ENCODE measurements around the gene ATP13A1. TPM values are rescaled to one million over a fixed set of nuclear protein-coding genes. Genes with fewer than 3 reads are reported as not detected.

The ATP13A1 gene
- total RNA-seq = 100 to 1,000 TPM in 1 of 4 donors, 10 to 100 TPM in 3; 65.6 to 142 (median 92.3) TPM

- Histone ChIP-seq H3K27me3 (no peaks in the 10 kb centered on the region), H3K27ac (peak within 1 kb of the TSS; percentile 70 to 95 (median 90)), H3K4me3 (peak within 1 kb of the TSS; percentile 78 to 98), H3K4me1 (peaks cover 0 to 38% (median 18%) of the 10 kb centered on the region in 3 donors), H3K36me3 (peaks cover 0 to 32% of the 10 kb centered on the region in 2 donors), H3K9me3 (no peaks in the 10 kb centered on the region)
- TF ChIP-seq POLR2AphosphoS5 (IDR thresholded peaks at IDR 0.05) (peak; percentile 82), EP300 (IDR thresholded peaks at IDR 0.05) (no peak), POLR2A (IDR thresholded peaks at IDR 0.05) (peak; percentile 9 to 55), CTCF (IDR thresholded peaks at IDR 0.05) (peak in 3 of 4 experiments; percentile 26 to 43 (median 41))
- WGBS, 2 donors (ENCODE audit: low coverage in 1 of 2) = no CpG with 5 or more reads among the region's 85 CpGs
- ATAC-seq = peak; percentile 98
These were observed at the start of gene ATP13A1 for GRCh38 chr19:19663256-19664120. TSS of gene ATP13A1 (minus strand) at chr19:19663676. CDS start at chr19:19663666, 10 bp downstream.

GRCh38 chr19:19711934-19712828, 48.7 kb upstream of the ATP13A1 start:
- Histone ChIP-seq H3K27ac (no peak overlapping the region), H3K4me3 (no peak overlapping the region), H3K4me1 (no peaks in the 10 kb centered on the region), H3K9me3 (peaks cover 15 to 100% (median 29%) of the 10 kb centered on the region in 3 donors), H3K36me3 (peaks cover 21 to 97% of the 10 kb centered on the region in 2 donors), H3K27me3 (no peaks in the 10 kb centered on the region)
- TF ChIP-seq POLR2AphosphoS5 (IDR thresholded peaks at IDR 0.05) = no peak
- TF ChIP-seq POLR2A (IDR thresholded peaks at IDR 0.05) = no peak
- TF ChIP-seq EP300 (IDR thresholded peaks at IDR 0.05) = no peak
- TF ChIP-seq CTCF (IDR thresholded peaks at IDR 0.05) = no peak
- no peak for ATAC-seq
- WGBS, 2 donors (ENCODE audit: low coverage in 1 of 2) = 93 to 96% methylated on average over 9 to 10 of the region's 10 CpGs

- TF ChIP-seq CTCF (IDR thresholded peaks at IDR 0.05) (no peak), POLR2A (IDR thresholded peaks at IDR 0.05) (no peak), POLR2AphosphoS5 (IDR thresholded peaks at IDR 0.05) (no peak), EP300 (IDR thresholded peaks at IDR 0.05) (no peak)
- 96 to 97% methylated on average over 14 of the region's 14 CpGs for WGBS, 2 donors (ENCODE audit: low coverage in 1 of 2)
- Histone ChIP-seq H3K36me3 (peaks cover 21 to 95% of the 10 kb centered on the region in 2 donors), H3K9me3 (peaks cover 12 to 100% (median 29%) of the 10 kb centered on the region in 3 donors), H3K27ac (no peak overlapping the region), H3K27me3 (no peaks in the 10 kb centered on the region), H3K4me1 (no peaks in the 10 kb centered on the region), H3K4me3 (no peak overlapping the region)
- no peak for ATAC-seq
These were observed 47.9 kb upstream of the ATP13A1 start for GRCh38 chr19:19711306-19711933.

DNA sequence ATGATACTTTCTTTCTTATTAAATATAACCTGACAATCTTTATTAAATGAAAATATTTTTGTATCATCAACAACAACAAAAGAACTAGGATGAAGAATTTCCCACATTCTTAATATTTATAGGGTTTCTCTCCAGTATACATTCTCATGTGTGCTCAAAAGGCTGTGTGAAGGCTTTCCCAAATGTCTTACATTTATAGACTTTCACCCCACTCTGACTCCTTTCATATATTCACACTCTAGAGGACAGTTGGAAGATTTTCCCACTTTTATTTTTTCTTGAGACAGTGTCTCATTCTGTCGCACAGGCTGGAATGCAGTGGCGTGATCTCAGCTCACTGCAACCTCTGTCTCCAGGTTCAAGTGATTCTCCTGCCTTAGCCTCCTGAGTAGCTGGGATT, 47.0 kb upstream of the ATP13A1 start:
- ATAC-seq = no peak
- no peaks in the 10 kb centered on the region for H3K4me1 ChIP-seq
- 94% methylated on average over 2 of the region's 2 CpGs; no CpG with 5 or more reads in 1 of the 2 donors for WGBS, 2 donors (ENCODE audit: low coverage in 1 of 2)
- no peak overlapping the region for H3K4me3 ChIP-seq
- TF ChIP-seq CTCF (IDR thresholded peaks at IDR 0.05) (no peak), POLR2A (IDR thresholded peaks at IDR 0.05) (no peak), POLR2AphosphoS5 (IDR thresholded peaks at IDR 0.05) (no peak), EP300 (IDR thresholded peaks at IDR 0.05) (no peak)
- H3K27me3 ChIP-seq = no peaks in the 10 kb centered on the region
- peaks cover 10 to 100% (median 29%) of the 10 kb centered on the region in 3 donors for H3K9me3 ChIP-seq
- no peak overlapping the region for H3K27ac ChIP-seq
- H3K36me3 ChIP-seq = peaks cover 17 to 94% of the 10 kb centered on the region in 2 donors

Measured in gastroesophageal sphincter (tissue), 4 donors.